Right renal cortex interstitium (tissue), 3 donors: ENCODE results near the gene MAML1. TPM values are rescaled to one million over a fixed set of nuclear protein-coding genes. Genes with fewer than 3 reads are reported as not detected.

ENCODE experiments used
- DNase-seq, 3 donors: peaks; one replicate each; pipeline ENCODE4 v3.0.0-alpha.2; 2013; ENCODE audit warnings: low read depth in 3 of 3, low spot score in 2 of 3
- polyA plus RNA-seq, 3 donors: library from polyadenylated mRNA; unstranded; fragments of 120-200 nt; gene quantifications; one replicate each; pipeline ENCODE4 v1.2.1, GENCODE V29; 2013; ENCODE audit not compliant: insufficient read length in 3 of 3

The MAML1 gene
- polyA plus RNA-seq, 3 donors = 35.6 to 39.5 (median 38.1) TPM

DNA sequence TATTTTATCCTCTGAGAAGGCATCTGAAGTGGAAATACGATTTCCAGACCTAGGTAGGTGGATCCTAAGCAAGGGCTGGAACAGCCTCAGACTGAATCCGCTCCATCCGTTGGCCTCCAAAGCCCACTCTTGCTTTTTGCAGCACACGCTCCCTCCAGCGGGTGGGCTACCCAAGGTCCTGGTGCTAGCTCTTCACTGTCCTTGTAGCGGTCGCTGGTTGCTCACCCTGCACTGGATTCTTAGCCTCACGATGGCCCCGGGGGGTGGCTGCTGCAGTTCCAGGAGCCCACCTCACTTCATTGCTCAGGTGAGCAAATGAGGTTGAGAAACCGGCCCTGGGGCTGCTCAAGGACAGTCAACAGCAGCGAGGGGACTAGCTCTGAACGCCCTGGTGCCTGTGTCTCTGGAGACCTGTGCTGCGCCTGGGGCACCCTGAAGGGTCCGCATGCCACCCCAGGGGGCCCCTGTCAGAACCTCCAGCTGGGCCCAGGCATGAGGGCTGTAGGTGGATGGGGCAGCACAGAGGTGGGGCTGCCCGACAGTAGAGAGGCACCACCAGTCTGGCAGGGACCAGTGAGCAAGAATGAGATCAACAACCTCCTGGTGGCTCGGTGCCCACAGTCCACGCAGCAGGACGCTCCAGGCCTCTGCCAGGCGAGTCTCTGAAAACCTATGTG is 69.7 kb downstream of the MAML1 start:
- DNase-seq = no peak

- no peak for DNase-seq
These were observed 70.4 kb downstream of the MAML1 start for GRCh38 chr5:179802950-179803562.

DNA sequence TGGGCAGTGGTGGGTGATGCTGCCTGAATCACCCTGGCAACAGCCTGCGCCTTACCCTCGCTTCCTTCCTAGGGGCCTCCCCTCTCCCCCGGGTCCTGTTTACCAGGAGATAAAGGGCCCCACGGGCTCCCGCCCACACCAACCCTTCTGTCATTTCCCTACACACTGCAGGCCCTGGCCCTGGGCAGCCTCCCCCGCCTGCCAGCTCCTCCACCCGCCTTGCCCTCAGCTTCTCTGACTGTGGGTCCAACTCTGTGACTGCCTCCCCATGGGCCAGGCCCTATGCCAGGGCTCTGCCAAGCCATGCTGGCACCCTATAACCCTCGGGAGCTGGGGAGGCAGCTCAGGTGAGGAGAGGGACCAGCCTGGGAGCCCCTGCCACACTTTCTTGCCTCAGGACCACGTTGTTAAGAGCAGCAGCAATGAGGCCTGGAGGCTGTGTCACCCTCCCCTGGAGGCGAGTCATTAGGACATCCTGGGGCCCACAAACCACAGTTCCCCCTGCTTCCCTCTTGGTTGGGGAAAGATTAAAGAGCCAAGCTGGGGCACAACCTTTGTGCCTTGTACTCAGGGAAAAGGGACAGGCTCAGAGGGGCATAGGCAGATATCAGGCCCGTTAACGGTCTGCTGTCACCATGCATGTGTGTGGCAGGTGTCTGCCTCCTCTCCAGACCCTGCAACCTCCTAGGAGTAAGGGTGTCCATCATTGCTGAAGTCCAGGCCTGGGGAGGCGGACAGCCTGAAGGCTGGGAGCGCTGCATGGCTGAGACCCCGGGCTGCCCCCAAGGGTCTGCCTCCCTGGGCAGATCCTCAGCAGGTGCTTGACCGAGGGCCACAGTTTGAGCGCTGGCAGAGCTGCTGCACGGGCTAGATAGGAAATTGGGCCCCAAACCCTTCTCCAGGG is 71.3 kb downstream of the MAML1 start:
- DNase-seq = no peak

- no peak for DNase-seq
These were observed 71.9 kb downstream of the MAML1 start for GRCh38 chr5:179804555-179804947.

DNA sequence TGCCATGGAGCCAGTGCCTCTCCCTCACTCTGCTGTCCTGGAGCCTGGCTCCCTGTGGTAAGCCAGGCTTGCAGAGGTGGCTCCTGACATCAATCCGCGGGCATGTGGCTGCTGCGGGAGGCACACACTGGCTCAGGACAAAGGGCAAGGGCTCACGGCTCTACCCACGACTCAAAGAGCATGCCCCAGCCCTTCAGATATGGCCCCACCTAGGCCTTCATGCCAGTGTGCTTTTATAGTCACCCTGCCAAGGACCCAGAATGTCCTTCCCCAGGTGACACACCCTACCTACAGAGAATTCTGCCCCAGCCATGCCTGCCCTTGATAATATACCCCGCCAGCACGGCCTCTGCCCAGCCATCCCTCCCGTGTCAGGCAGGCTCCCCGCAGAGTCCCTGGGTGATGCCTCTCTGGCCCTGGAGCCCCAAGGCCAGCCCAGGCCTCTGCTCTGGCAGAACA is 72.5 kb downstream of the MAML1 start:
- DNase-seq = no peak

DNA sequence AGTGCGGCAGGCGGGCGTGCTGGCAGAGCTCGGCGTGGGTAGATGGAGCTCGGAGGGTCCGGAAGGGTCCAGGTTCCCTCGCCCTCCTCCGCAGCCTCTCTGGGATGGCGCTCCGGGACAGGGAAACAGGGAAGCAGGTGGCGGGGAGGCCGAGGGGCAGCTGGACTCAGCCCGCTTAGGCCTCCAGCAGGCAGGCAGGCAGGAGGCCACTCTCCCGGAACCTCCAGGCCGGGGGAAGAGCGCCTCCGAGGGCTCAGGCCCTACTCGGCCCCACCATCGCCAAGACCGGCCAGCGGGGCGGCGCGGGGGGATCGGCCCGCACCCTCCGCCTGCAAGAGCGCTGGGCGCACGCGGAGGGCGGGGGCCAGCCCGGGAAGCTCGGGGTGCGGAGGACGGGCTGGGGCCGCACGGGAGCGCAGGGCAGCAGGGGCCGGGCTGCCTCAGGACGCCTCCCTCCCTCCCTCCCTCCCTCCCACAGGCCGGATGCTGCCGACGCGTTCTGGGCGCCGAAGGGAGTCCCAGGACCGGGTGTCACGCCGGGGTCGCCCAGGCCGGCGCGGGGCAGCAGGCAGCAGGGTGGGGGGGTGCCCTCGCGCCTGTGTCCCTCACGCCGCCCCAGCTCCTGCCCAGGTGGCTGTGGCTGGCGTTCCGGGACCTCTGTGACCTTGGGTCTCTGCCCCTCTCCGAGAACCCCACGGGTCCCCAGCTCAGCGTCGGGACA is 73.1 kb downstream of the MAML1 start:
- DNase-seq = no peak

GRCh38 chr5:179806250-179807048 is 73.8 kb downstream of the MAML1 start, which contains the start of gene MGAT4B:
Gene MGAT4B (minus strand): TSS chr5:179806866. CDS start chr5:179806583, 283 bp downstream.
- no peak for DNase-seq

GRCh38 chr5:179812135-179812825 is 79.7 kb downstream of the MAML1 start:
- DNase-seq = no peak

- no peak for DNase-seq
These were observed 80.5 kb downstream of the MAML1 start for GRCh38 chr5:179812997-179813607.

DNA sequence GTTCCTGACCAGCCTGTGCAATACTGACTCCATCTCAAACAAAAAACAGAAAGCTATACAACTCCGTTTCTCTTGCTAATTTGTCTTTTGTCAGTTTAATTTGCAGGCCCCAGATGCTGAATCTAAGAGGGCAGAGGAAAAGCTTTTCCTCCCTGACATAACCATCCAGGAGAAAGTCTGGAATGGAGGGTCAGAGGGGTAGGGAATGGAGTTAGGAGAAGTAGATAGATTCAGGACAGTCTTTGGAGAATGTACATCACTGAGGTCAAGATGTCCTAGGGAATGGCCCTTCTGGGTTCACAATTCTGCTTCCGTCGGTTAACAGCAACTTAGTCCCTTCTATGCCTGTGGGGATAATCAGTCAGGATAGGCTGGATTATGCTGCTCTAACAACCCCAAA is 81.5 kb downstream of the MAML1 start:
- DNase-seq = no peak

GRCh38 chr5:179815491-179816249 is 83.0 kb downstream of the MAML1 start:
- no peak for DNase-seq

GRCh38 chr5:179816401-179816795 is 83.8 kb downstream of the MAML1 start:
- DNase-seq = no peak

DNA sequence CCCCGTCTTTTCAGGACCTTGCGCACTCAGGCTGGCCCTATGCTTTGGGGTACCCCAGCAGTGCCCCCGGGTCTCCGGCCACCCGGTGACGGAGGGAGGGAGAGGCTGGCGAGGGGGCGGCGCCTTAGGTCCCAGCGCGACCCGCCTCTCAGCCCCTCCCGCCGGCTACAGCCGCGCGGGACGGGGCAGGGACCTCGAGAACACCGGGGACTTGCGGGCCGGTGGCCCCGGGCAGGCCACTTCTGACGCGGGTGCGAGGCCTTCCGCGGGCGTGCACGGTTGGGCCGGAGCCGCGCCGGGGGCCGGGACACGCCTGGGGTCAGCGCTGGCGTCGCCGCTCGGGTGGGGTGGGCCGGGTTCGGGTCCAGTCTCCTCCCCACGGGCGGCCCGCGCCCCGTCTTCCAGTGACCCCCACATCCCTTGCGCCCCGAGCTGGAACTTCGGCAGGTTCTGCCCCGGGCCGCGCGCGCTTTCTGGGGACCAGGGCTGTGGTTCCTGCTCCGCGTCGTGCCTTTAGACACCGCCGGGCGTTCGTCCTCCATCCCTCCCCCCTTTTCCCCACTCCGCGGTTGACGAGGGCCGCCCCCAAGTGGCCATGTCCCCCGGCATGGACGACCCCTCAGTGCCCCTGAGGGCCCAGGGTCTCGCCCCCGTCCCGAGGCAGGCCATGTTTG is 84.3 kb downstream of the MAML1 start:
- no peak for DNase-seq

DNA sequence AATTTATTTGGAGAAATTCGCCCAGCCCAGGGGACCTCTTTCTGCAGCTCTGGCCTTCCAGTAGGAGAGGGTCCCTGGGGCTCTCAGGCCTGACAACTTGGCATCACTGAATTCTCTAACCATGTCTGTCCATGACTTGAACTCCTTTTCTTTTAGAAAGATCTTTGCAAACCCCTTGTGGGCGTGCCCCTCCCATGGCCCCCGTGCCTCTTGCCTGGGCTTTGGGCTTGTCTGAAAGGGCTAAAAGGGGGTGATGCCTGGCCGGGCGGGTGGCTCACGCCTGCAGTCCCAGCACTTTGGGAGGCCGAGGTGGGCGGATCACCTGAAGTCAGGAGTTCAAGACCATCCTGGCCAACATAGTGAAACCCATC is 84.8 kb downstream of the MAML1 start:
- no peak for DNase-seq

DNA sequence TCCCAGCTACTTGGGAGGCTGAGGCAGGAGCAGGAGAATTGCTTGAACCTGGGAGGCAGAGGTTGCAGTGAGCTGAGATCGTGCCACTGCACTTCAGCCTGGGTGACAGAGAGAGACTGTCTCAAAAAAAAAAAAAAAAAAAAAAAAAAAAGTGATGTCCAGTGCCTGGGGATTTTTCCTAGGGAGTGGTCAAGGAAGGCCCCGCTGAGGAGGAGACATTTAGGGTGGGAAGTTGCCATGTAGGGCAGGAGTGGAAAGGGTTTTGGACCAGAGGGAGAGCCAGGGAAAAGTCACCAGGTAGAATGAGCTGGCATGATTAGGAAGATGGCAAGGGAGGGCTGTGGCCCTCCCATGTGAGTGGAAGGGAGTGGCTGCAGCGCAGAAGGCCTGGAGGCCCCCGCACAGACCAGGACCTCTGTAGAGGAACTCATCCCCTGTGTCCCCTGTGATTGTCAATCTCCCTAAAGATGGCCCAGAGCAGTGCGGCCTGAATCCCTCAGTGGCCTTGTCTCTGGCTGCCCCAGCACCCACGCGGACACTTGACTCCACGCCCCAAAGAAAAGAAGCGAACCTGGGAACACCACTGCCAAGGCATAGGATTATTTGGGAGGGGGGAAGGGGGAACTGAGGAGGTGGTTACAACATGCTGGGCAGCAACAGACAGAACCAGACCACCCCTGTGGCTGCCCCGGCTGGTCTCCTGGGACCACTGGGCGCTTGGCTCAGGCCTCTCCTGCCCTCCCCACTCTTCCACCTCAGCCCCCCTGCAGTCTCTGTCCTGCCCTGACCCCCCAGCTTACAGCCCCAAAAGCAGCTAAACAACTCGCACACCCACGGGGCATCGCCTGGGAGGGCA is 85.5 kb downstream of the MAML1 start:
- DNase-seq = no peak

- DNase-seq = no peak
These were observed 86.2 kb downstream of the MAML1 start for GRCh38 chr5:179818746-179819295.
